ENCODE results near the gene EPHX1.

- TF ChIP-seq EZH2 (IDR thresholded peaks at IDR 0.05; ENCODE audit: low read length, unreplicated experiment): no peak
- TF ChIP-seq, protein P1, sequence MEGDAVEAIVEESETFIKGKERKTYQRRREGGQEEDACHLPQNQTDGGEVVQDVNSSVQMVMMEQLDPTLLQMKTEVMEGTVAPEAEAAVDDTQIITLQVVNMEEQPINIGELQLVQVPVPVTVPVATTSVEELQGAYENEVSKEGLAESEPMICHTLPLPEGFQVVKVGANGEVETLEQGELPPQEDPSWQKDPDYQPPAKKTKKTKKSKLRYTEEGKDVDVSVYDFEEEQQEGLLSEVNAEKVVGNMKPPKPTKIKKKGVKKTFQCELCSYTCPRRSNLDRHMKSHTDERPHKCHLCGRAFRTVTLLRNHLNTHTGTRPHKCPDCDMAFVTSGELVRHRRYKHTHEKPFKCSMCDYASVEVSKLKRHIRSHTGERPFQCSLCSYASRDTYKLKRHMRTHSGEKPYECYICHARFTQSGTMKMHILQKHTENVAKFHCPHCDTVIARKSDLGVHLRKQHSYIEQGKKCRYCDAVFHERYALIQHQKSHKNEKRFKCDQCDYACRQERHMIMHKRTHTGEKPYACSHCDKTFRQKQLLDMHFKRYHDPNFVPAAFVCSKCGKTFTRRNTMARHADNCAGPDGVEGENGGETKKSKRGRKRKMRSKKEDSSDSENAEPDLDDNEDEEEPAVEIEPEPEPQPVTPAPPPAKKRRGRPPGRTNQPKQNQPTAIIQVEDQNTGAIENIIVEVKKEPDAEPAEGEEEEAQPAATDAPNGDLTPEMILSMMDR (conservative IDR thresholded peaks at IDR 0.05; ENCODE audit: low read depth, low read length): no peak
Observed at GRCh38 chr1:225812488-225813213, 2.7 kb downstream of the EPHX1 start.
